HFFc6 (cell line): ENCODE data around the gene CT45A3. TPM values are rescaled to one million over a fixed set of nuclear protein-coding genes. Genes with fewer than 3 reads are reported as not detected.
"Not testable (repeated sequence)": the region's sequence is repeated elsewhere in the genome, so short reads cannot be mapped to it uniquely, and the experiment has no call there.

Experiments
- DNase-seq: peaks from one replicate; pipeline ENCODE4 v3.0.0-alpha.2; 2018
- H3K27ac Mint-ChIP-seq: 2 replicates; pipeline ENCODE4 v1.8.0; 2020; ENCODE audit warnings: mild to moderate bottlenecking, mixed read lengths
- H3K27me3 Mint-ChIP-seq: 2 replicates; pipeline ENCODE4 v1.8.0; 2021; ENCODE audit warnings: mild to moderate bottlenecking, moderate library complexity, mixed read lengths; ENCODE audit not compliant: insufficient read depth
- H3K36me3 Mint-ChIP-seq: 2 replicates; pipeline ENCODE4 v1.8.0; 2021; ENCODE audit warnings: low read depth, mixed read lengths
- H3K4me1 Mint-ChIP-seq: 2 replicates; pipeline ENCODE4 v1.8.0; 2020; ENCODE audit warnings: low read depth, mixed read lengths
- H3K4me3 Mint-ChIP-seq: 2 replicates; pipeline ENCODE4 v1.8.0; 2020; ENCODE audit warnings: mild to moderate bottlenecking, moderate library complexity, mixed read lengths
- H3K9me3 Mint-ChIP-seq: 2 replicates; pipeline ENCODE4 v1.8.0; 2020; ENCODE audit warnings: mild to moderate bottlenecking, mixed read lengths
- CTCF ChIP-seq: fragments of 200-600 bp; sonication (generic); IDR thresholded peaks from 2 replicates; pipeline ENCODE4 v1.5.0; 2021; ENCODE audit warnings: antibody characterized with exemption, mild to moderate bottlenecking
- total RNA-seq, 6 experiments: library from RNA; stranded (reverse); fragmentation: NEBNext Ultra II Directional; extraction: Animal tissue kit (Norgen Biotek cat#: 25700); gene quantifications; 2 replicates in 1 of 6; 3 replicates in 5 of 6; pipeline ENCODE4 v1.2.3, GENCODE V29; 2021

Gene CT45A3
- total RNA-seq, 6 experiments from 2014 or later: not detected

- H3K36me3 Mint-ChIP-seq: no peaks in the 10 kb centered on the region
- no peak overlapping the region for H3K4me3 Mint-ChIP-seq
- no peaks in the 10 kb centered on the region; the same call in 1 of the 2 replicates for H3K27me3 Mint-ChIP-seq
- TF ChIP-seq CTCF: no peak
- no peak overlapping the region for H3K27ac Mint-ChIP-seq
- no peaks in the 10 kb centered on the region for H3K4me1 Mint-ChIP-seq
- no peak for DNase-seq
- no peaks in the 10 kb centered on the region; the same call in 1 of the 2 replicates for H3K9me3 Mint-ChIP-seq
These were observed 54.2 kb downstream of the CT45A3 start for GRCh38 chrX:135713795-135714194.

- 0 out of 2 replicates have a peak, but pooled peaks have one; percentile 12 for TF ChIP-seq CTCF
- H3K27ac Mint-ChIP-seq, H3K27me3 Mint-ChIP-seq, H3K36me3 Mint-ChIP-seq, H3K4me1 Mint-ChIP-seq, H3K4me3 Mint-ChIP-seq, DNase-seq, H3K9me3 Mint-ChIP-seq: not testable (repeated sequence)
These were observed 54.8 kb downstream of the CT45A3 start, which contains the start of gene CT45A1 for GRCh38 chrX:135713183-135713689. Gene CT45A1, plus strand, starts transcription at chrX:135713639. Its CDS starts 5,302 bp downstream, at chrX:135718941.

Other genes with a start within 250 kb of the CT45A3 start
- 1 to 10 TPM; 1.3 to 2.0 (median 1.8) TPM for gene INTS6L, start 247.5 kb downstream of the CT45A3 start, total RNA-seq
- not detected for gene CT45A1, start 54.6 kb downstream of the CT45A3 start, total RNA-seq
- gene CT45A5, start 17.3 kb upstream of the CT45A3 start, total RNA-seq: not detected
- gene CT45A6, start 34.6 kb upstream of the CT45A3 start, total RNA-seq: not detected
- gene CT45A2, start 51.8 kb upstream of the CT45A3 start, total RNA-seq: not detected
- gene CT45A7, start 69.1 kb upstream of the CT45A3 start, total RNA-seq: not detected
- gene CT45A8, start 86.3 kb upstream of the CT45A3 start, total RNA-seq: not detected
- gene CT45A9, start 103.6 kb upstream of the CT45A3 start, total RNA-seq: not detected
- not detected for gene CT45A10, start 125.3 kb upstream of the CT45A3 start, total RNA-seq
- not detected for gene SAGE1, start 125.5 kb upstream of the CT45A3 start, total RNA-seq
- gene MMGT1, start 205.8 kb upstream of the CT45A3 start, total RNA-seq: 10 to 100 TPM; 28.5 to 34.4 (median 31.5) TPM
- gene SLC9A6, start 217.2 kb upstream of the CT45A3 start, total RNA-seq: 10 to 100 TPM; 16.0 to 22.7 (median 18.6) TPM